Smooth muscle cell (in vitro differentiated cells): Measurements from ENCODE around the gene SLC9A9. TPM values are rescaled to one million over a fixed set of nuclear protein-coding genes. Genes with fewer than 3 reads are reported as not detected.
"Not testable (repeated sequence)": the region's sequence is repeated elsewhere in the genome, so short reads cannot be mapped to it uniquely, and the experiment has no call there.

ENCODE experiments used
- DNase-seq: peaks from one replicate; lab custom pipeline; 2025; ENCODE audit not compliant: unreplicated experiment; lab: John Stamatoyannopoulos, UW
- H2AFZ ChIP-seq: fragments of 200-600 bp; sonication (generic); 2 replicates; pipeline ENCODE4 v1.6.0; 2016; ENCODE audit warnings: antibody characterized with exemption, low read depth, mild to moderate bottlenecking
- H3F3A ChIP-seq: fragments of 200-600 bp; sonication (generic); 2 replicates; pipeline ENCODE4 v1.6.0; 2017; ENCODE audit warnings: antibody characterized with exemption, low read depth
- H3K27ac ChIP-seq: fragments of 200-600 bp; sonication (generic); 2 replicates; pipeline ENCODE4 v1.5.1; 2016; ENCODE audit warnings: low read depth, mild to moderate bottlenecking
- H3K27me3 ChIP-seq: fragments of 200-600 bp; sonication (generic); 2 replicates; pipeline ENCODE4 v1.6.1; 2016; ENCODE audit warnings: low read depth, mild to moderate bottlenecking
- H3K36me3 ChIP-seq: fragments of 200-600 bp; sonication (generic); 2 replicates; pipeline ENCODE4 v1.5.1; 2016; ENCODE audit warnings: low read depth
- H3K4me1 ChIP-seq: fragments of 200-600 bp; sonication (generic); 2 replicates; pipeline ENCODE4 v1.5.1; 2016; ENCODE audit warnings: low read depth
- H3K4me2 ChIP-seq: fragments of 200-600 bp; sonication (generic); 2 replicates; pipeline ENCODE4 v1.6.0; 2016; ENCODE audit warnings: mild to moderate bottlenecking
- H3K4me3 ChIP-seq: fragments of 200-600 bp; sonication (generic); 2 replicates; pipeline ENCODE4 v1.5.1; 2016; ENCODE audit warnings: mild to moderate bottlenecking
- H3K79me2 ChIP-seq: fragments of 200-600 bp; sonication (generic); 2 replicates; pipeline ENCODE4 v1.6.0; 2016; ENCODE audit warnings: low read depth, mild to moderate bottlenecking
- H3K9ac ChIP-seq: fragments of 200-600 bp; sonication (generic); 2 replicates; pipeline ENCODE4 v1.6.0; 2016; ENCODE audit warnings: low read depth
- H3K9me3 ChIP-seq: fragments of 200-600 bp; sonication (generic); replicated peaks from 2 replicates; pipeline ENCODE4 v1.5.1; 2016; ENCODE audit warnings: low read depth
- H4K20me1 ChIP-seq: fragments of 200-600 bp; sonication (generic); 2 replicates; pipeline ENCODE4 v1.6.0; 2016; ENCODE audit warnings: low read depth
- CTCF ChIP-seq: fragments of 200-600 bp; sonication (generic); IDR thresholded peaks from 2 replicates; pipeline ENCODE4 v1.5.1; 2017; ENCODE audit warnings: borderline replicate concordance, mild to moderate bottlenecking, antibody characterized with exemption; ENCODE audit not compliant: insufficient read depth, poor library complexity, severe bottlenecking
- WGBS: methylation state at CpG from one replicate; pipeline ENCODE4 v1.1.7; 2016; ENCODE audit warnings: low lambda C conversion rate; 5-methylcytosine and 5-hydroxymethylcytosine counted together
- polyA plus RNA-seq: library from polyadenylated mRNA; unstranded; fragments of >200 nt; fragmentation: Nextera tagmentation; extraction: Ambion mirVana; gene quantifications from 2 replicates; pipeline ENCODE4 v1.2.1, GENCODE V29; 2016
- total RNA-seq: library from RNA; depleted of rRNA; stranded (reverse); fragments of >200 nt; gene quantifications from 2 replicates; pipeline ENCODE4 v1.2.3, GENCODE V29; 2014

The SLC9A9 gene
- total and polyA plus RNA-seq, 2 experiments from 2014 or later: 4.0 to 8.9 TPM

DNA sequence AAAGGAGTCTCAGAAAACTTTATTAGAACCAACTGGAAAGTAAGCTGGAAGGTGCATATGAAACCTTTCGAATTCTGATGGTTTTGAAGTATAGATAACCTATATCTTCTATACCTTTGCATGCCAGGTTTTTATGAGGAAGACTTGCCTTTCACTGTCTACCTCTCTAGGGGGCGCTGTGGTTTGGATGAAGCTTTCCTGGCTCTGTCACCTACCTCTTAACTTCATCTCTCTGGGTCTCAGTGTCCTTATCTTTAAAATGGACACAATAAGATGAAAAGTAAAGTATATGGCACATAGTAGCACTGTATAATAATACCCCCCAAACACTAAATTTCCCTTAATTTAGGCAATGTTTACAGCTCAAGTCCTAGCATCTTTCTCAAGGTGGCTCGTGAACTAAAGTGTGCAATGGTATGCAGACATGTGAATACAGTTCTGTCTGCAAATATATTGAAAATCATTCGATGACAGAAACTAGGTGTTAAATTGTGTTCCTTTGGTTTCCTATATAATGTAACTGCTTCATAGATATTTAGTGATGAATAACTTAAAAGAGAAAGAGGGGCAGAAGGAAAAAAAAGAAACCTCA lies 414.4 kb downstream of the SLC9A9 start:
- H3F3A ChIP-seq: no peaks in the 10 kb centered on the region
- H3K27ac ChIP-seq: no peak overlapping the region
- no peak overlapping the region for H2AFZ ChIP-seq
- H3K4me1 ChIP-seq: no peaks in the 10 kb centered on the region
- H3K79me2 ChIP-seq: no peaks in the 10 kb centered on the region
- no peak overlapping the region for H3K4me2 ChIP-seq
- H3K27me3 ChIP-seq: no peaks in the 10 kb centered on the region
- H4K20me1 ChIP-seq: no peaks in the 10 kb centered on the region
- 69% methylated on average over 4 of the region's 4 CpGs for WGBS
- DNase-seq: no peak
- H3K9me3 ChIP-seq: no peaks in the 10 kb centered on the region
- peak; percentile 28 for TF ChIP-seq CTCF
- no peak overlapping the region for H3K9ac ChIP-seq
- H3K4me3 ChIP-seq: no peak overlapping the region
- no peaks in the 10 kb centered on the region for H3K36me3 ChIP-seq

DNA sequence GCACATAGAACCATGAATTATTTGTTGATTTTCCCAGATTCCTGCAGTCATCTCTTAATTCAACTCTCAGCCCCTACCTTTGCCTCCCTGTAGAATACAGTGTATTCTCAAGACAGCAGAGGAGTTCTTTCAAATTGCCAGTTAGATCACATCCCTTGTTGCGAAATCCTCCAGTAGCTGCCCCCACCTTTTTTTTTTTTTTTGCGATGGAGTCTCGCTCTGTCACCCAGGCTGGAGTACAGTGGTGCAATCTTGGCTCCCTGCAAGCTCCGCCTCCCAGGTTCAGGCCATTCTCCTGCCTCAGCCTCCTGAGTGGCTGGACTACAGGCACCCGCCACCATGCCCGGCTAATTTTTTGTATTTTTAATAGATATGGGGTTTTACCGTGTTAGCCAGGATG lies 417.0 kb downstream of the SLC9A9 start:
- not testable (repeated sequence) for H3K9me3 ChIP-seq, H2AFZ ChIP-seq, H3K79me2 ChIP-seq, H3F3A ChIP-seq, H3K27ac ChIP-seq, DNase-seq, H3K4me3 ChIP-seq, H3K4me2 ChIP-seq, H3K36me3 ChIP-seq, H3K9ac ChIP-seq, H3K27me3 ChIP-seq, H3K4me1 ChIP-seq, H4K20me1 ChIP-seq
- 91% methylated on average over 7 of the region's 7 CpGs for WGBS

- Histone ChIP-seq H3K27me3 (no peaks in the 10 kb centered on the region), H3K4me2 (no peak overlapping the region), H3K4me1 (no peaks in the 10 kb centered on the region), H3K79me2 (no peaks in the 10 kb centered on the region), H3K27ac (no peak overlapping the region), H2AFZ (no peak overlapping the region), H3K36me3 (no peaks in the 10 kb centered on the region), H3K9ac (no peak overlapping the region), H3K4me3 (no peak overlapping the region), H4K20me1 (no peaks in the 10 kb centered on the region), H3F3A (peaks cover 5% of the 10 kb centered on the region), H3K9me3 (no peaks in the 10 kb centered on the region)
- no peak for DNase-seq
- no peak for TF ChIP-seq CTCF
- 96% methylated on average over 1 of the region's 1 CpG for WGBS
These were observed 417.7 kb downstream of the SLC9A9 start for GRCh38 chr3:143430568-143430967.

- Histone ChIP-seq H4K20me1 (no peaks in the 10 kb centered on the region), H3K9ac (no peak overlapping the region), H3K4me1 (no peaks in the 10 kb centered on the region), H3K4me2 (no peak overlapping the region), H3K27me3 (no peaks in the 10 kb centered on the region), H3K79me2 (no peaks in the 10 kb centered on the region), H3K4me3 (no peak overlapping the region), H3K9me3 (no peaks in the 10 kb centered on the region), H3K36me3 (no peaks in the 10 kb centered on the region), H3F3A (peaks cover 5% of the 10 kb centered on the region), H3K27ac (no peak overlapping the region), H2AFZ (no peak overlapping the region)
- 80% methylated on average over 5 of the region's 5 CpGs for WGBS
- no peak for TF ChIP-seq CTCF
- DNase-seq: no peak
These were observed 418.4 kb downstream of the SLC9A9 start for GRCh38 chr3:143429628-143430514.
